HEK293T (cell line): Measurements from ENCODE around the gene EXOC3L4.

Source experiments
- CTCF ChIA-PET: fragments of 350-600 bp; formaldehyde crosslinking; extraction: SDS; loops from one replicate; lab custom pipeline; 2021; ENCODE audit warnings: antibody characterized with exemption, inconsistent platforms; lab: Yijun Ruan, JAX
- POLR2A ChIA-PET: fragments of 350-600 bp; formaldehyde crosslinking; extraction: SDS; loops from one replicate; lab custom pipeline; 2020; ENCODE audit warnings: antibody characterized with exemption, inconsistent platforms; lab: Yijun Ruan, JAX
- DNase-seq: peaks from one replicate; pipeline ENCODE4 v3.0.0; 2012; ENCODE audit warnings: mixed read lengths; ENCODE audit errors: extremely low spot score
- ARNT ChIP-seq: fragments of 450-650 bp; IDR thresholded peaks from 2 replicates; pipeline ENCODE4 v1.6.1; 2017; ENCODE audit warnings: mild to moderate bottlenecking
- BHLHE40 ChIP-seq: fragments of 450-650 bp; IDR thresholded peaks from 2 replicates; pipeline ENCODE4 v1.6.1; 2016; ENCODE audit warnings: mild to moderate bottlenecking, moderate library complexity, borderline replicate concordance
- CTBP1 ChIP-seq: fragments of 450-650 bp; IDR thresholded peaks from 2 replicates; pipeline ENCODE4 v1.6.1; 2016; ENCODE audit warnings: borderline replicate concordance
- ELF4 ChIP-seq: fragments of 450-650 bp; IDR thresholded peaks from 2 replicates; pipeline ENCODE4 v1.6.1; 2017; ENCODE audit warnings: antibody characterized with exemption
- FOXA1 ChIP-seq: fragments of 450-650 bp; IDR thresholded peaks from 2 replicates; pipeline ENCODE4 v1.6.1; 2016; ENCODE audit warnings: mild to moderate bottlenecking
- FOXK2 ChIP-seq: fragments of 450-650 bp; IDR thresholded peaks from 2 replicates; pipeline ENCODE4 v1.6.1; 2016; ENCODE audit warnings: mild to moderate bottlenecking
- FOXM1 ChIP-seq: fragments of 450-650 bp; IDR thresholded peaks from 2 replicates; pipeline ENCODE4 v1.6.1; 2017; ENCODE audit warnings: mild to moderate bottlenecking, borderline replicate concordance
- HDGF ChIP-seq: fragments of 450-650 bp; IDR thresholded peaks from 2 replicates; pipeline ENCODE4 v1.6.1; 2017; ENCODE audit warnings: antibody characterized with exemption, borderline replicate concordance
- L3MBTL2 ChIP-seq: fragments of 450-650 bp; conservative IDR thresholded peaks from 2 replicates; pipeline ENCODE4 v1.6.1; 2016; ENCODE audit warnings: mild to moderate bottlenecking
- LEF1 ChIP-seq: fragments of 450-650 bp; IDR thresholded peaks from 2 replicates; pipeline ENCODE4 v1.6.1; 2017; ENCODE audit warnings: mild to moderate bottlenecking, borderline replicate concordance
- NFRKB ChIP-seq: fragments of 450-650 bp; IDR thresholded peaks from 2 replicates; pipeline ENCODE4 v1.6.1; 2016; ENCODE audit warnings: mild to moderate bottlenecking, moderate library complexity
- PKNOX1 ChIP-seq: fragments of 450-650 bp; IDR thresholded peaks from 2 replicates; pipeline ENCODE4 v1.6.1; 2016
- SP1 ChIP-seq: fragments of 450-650 bp; IDR thresholded peaks from 2 replicates; pipeline ENCODE4 v1.6.1; 2017
- SUZ12 ChIP-seq: fragments of 450-650 bp; IDR thresholded peaks from 2 replicates; pipeline ENCODE4 v1.6.1; 2016; ENCODE audit warnings: mild to moderate bottlenecking
- TARDBP ChIP-seq: fragments of 450-650 bp; IDR thresholded peaks from 2 replicates; pipeline ENCODE4 v1.6.1; 2016
- ZNF384 ChIP-seq: fragments of 450-650 bp; IDR thresholded peaks from 2 replicates; pipeline ENCODE4 v1.6.1; 2016

Gene EXOC3L4

DNA sequence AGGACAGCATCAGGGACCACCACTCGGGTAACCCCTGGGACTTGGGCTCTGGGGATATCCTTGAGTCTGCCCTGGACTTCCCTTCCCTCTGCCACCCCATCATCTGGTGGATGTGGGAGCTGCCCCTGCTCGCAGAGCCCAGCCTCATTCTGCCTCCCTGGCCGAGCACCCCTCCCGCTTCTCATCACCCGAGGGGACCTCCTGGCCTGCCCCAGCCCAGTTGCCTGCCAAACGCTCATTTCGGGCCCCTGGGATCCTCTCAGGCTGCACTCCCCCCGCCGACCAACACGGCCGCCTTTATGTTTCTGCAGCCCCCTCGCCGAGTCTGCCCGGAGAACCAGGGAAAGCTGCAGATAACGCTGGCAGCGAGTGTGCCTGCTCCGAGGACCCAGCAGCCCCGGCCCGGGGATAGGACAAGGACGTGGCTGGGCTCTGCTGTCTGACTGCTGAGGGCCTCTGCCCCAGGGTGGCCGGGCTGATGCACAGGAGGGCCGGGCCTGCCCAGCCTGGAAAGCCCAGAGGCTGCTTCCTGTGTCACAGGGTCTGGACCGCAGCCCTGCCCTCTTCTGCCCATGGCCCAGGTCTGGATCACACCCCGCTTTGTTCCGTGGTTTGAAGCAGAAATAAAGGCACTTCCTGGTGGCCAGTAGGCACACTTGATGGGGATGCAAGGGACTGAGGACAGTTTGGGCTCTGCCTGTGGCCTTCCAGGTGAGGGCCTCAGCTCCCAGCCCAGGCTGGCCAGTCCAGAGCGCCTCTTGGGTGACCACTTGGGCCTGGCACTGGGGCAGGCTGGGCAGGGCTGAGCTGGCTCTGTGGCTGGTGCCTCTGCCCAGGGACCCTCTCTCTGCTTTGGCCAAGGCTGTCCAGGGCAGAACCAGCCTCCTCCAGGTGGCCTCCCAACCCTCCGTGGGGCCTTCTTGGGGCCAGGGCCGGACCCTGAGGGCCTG lies 4.9 kb upstream of the EXOC3L4 start:
- TF ChIP-seq L3MBTL2, result no peak
- TF ChIP-seq LEF1, result no peak
- no peak for TF ChIP-seq SP1
- no peak for TF ChIP-seq PKNOX1
- TF ChIP-seq CTBP1, result no peak
- no peak for TF ChIP-seq ZNF384
- no peak for TF ChIP-seq SUZ12
- no peak for TF ChIP-seq NFRKB
- no peak for TF ChIP-seq HDGF
- TF ChIP-seq TARDBP, result no peak
- TF ChIP-seq FOXM1, result no peak
- no peak for TF ChIP-seq ARNT
- TF ChIP-seq FOXK2, result no peak
- ChIA-PET CTCF (interaction anchor here (1.2 kb wide), 1 partner anchor 10 kb away, joined by 3 read pairs; no protein-coding TSS in a partner anchor), POLR2A (no interaction called here)
- no peak for DNase-seq

- no peak for DNase-seq
- CTCF ChIA-PET, result no interaction called here
- POLR2A ChIA-PET, result no interaction called here
- no peak for TF ChIP-seq FOXK2
- no peak for TF ChIP-seq FOXM1
- TF ChIP-seq BHLHE40, result no peak
- no peak for TF ChIP-seq ZNF384
- no peak for TF ChIP-seq CTBP1
- TF ChIP-seq ELF4, result no peak
- TF ChIP-seq TARDBP, result no peak
- TF ChIP-seq NFRKB, result no peak
- TF ChIP-seq SUZ12, result no peak
- no peak for TF ChIP-seq FOXA1
- no peak for TF ChIP-seq HDGF
- no peak for TF ChIP-seq ARNT
- TF ChIP-seq LEF1, result no peak
- TF ChIP-seq PKNOX1, result no peak
- no peak for TF ChIP-seq L3MBTL2
- TF ChIP-seq SP1, result no peak
These were observed 4.0 kb upstream of the EXOC3L4 start for GRCh38 chr14:103090481-103091020.

DNA sequence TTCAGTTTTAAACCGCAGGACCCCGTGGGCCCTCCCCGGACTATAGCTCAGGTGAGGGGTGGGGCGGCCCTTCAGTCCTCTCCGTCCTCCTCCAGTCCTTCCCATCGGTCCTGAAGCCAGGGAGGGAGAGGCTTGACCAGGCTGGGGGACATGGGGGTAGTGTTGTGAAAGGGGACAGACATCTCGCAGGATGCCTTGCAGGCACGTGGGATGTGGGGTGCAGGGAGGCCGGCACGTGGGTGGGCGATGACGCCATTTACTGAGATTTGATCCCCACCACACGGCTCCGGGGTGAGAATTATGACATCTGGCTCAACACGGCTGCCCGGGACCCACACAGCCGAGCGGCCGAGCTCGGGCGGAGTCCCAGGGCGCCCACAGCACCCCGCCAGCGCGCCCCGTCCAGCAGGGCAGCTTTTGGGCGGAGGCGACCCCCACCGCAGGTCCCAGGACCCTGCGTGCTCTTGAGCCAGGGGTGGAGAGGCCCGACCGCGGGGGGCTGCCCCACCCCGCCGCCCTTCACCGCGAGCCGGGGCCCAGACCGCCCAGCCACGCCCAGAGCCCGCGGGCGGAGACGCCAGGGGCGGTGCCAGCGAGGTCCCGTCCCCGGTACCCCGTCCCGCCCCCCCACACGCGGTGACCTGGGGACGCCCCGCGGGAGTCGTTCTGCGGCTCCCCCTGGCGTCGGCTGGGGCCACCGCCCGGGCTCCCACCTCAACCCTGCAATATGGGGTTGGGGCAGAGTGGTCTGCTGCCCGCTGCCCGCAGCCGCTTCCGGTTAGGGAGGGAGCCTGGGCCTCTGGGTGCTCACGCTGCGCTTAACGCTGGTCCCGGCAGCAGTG lies 3.3 kb upstream of the EXOC3L4 start:
- CTCF ChIA-PET, result no interaction called here
- DNase-seq, result no peak
- TF ChIP-seq SUZ12 (no peak), ELF4 (no peak), CTBP1 (no peak), PKNOX1 (no peak), ZNF384 (no peak)
- POLR2A ChIA-PET, result no interaction called here

DNA sequence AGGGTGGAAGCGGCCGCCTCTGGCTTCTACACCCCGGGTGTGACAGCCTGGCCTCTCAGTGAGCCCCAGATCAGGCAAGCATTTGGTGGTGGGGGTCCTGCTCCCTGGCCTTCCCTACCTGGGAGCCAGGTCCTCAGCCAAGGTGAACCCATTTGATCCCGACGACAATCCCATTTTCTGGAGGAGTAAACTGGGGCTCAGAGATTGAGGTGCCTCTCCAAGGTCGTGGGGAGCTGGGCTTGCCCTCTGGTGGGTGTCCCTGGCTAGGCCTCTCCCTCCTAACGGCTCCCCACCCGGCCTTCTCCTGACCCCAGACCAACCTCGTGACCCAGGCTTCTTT lies 2.7 kb upstream of the EXOC3L4 start:
- DNase-seq, result no peak
- TF ChIP-seq BHLHE40 (no peak), NFRKB (no peak), HDGF (no peak), ARNT (no peak), L3MBTL2 (no peak), FOXM1 (no peak), ZNF384 (no peak), FOXK2 (no peak), TARDBP (no peak), SP1 (no peak)
- CTCF ChIA-PET, result no interaction called here
- POLR2A ChIA-PET, result no interaction called here

DNA sequence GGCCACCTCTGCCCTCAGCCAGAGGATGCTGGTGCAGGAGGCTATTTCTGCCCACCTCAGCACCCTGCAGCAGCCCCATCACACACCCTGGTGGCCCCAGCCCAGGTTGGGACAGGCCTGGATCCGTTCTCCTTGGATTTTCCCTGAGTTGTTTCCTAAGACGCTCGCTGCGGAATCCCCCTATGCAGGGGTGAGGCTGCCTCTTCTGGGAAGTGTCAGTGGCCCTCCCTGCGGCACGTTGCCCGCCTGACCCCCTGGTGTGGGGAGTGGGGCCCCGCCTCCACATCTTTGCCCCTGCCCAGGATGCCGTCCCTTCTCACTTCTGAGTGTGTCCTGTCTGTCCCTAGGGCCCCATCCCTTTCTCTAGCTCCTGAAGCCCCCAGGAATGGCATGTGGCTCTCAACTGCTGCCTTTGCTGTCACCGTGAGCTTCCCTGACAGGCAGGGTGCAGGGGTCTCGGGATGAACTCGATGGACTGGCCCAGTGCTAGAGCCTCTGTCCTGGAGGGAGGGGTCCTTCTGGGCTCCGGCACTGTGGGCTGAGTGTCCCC lies 594 bp upstream of the EXOC3L4 start:
- TF ChIP-seq ZNF384 (no peak), ARNT (no peak), FOXA1 (no peak), FOXK2 (no peak), HDGF (no peak), BHLHE40 (no peak), LEF1 (no peak), L3MBTL2 (no peak), SUZ12 (no peak), FOXM1 (no peak), CTBP1 (no peak), SP1 (no peak), NFRKB (no peak), TARDBP (no peak), ELF4 (no peak)
- DNase-seq, result no peak
- ChIA-PET POLR2A (interaction anchor here (0.7 kb wide), 1 partner anchor 240 kb away, joined by 4 read pairs; the partner anchor contains the start of gene EIF5), CTCF (no interaction called here)
